Tongue (tissue), 3 donors: ENCODE results near the gene NRM. TPM values are rescaled to one million over a fixed set of nuclear protein-coding genes. Genes with fewer than 3 reads are reported as not detected.
A peak's percentile ranks its signal among the peaks of the same experiment; 100 is the strongest.
"Not testable (repeated sequence)": the region's sequence is repeated elsewhere in the genome, so short reads cannot be mapped to it uniquely, and the experiment has no call there.

ENCODE experiments used
- DNase-seq: peaks from one replicate; pipeline ENCODE4 v3.0.0-alpha.2; 2015
- small RNA-seq: library from RNA; depleted of rRNA; stranded (forward); fragments of <200 nt; gene quantifications from one replicate; pipeline ENCODE3, GENCODE V24; 2014; ENCODE audit warnings: low replicate concordance
- total RNA-seq: library from RNA; depleted of rRNA; stranded (reverse); fragments of >200 nt; gene quantifications from one replicate; pipeline ENCODE4 v1.2.3, GENCODE V29; 2014

The NRM gene
- total RNA-seq, 1 donor from 2014 or later = 5.2 TPM

GRCh38 chr6:30664994-30665767 is 25.6 kb downstream of the NRM start:
- no peak for DNase-seq

- not testable (repeated sequence) for DNase-seq
These were observed 32.9 kb downstream of the NRM start for GRCh38 chr6:30657922-30658321.

GRCh38 chr6:30657454-30657853 is 33.3 kb downstream of the NRM start:
- DNase-seq = no peak

GRCh38 chr6:30656513-30656912 is 34.3 kb downstream of the NRM start:
- DNase-seq = no peak

GRCh38 chr6:30655743-30656094 is 35.1 kb downstream of the NRM start:
- DNase-seq = no peak

GRCh38 chr6:30654798-30655742 is 35.7 kb downstream of the NRM start:
- DNase-seq = no peak

GRCh38 chr6:30651143-30651542 is 39.6 kb downstream of the NRM start:
- no peak for DNase-seq

GRCh38 chr6:30647242-30648116 is 43.3 kb downstream of the NRM start:
- peak; percentile 88 for DNase-seq

- peak; percentile 98 for DNase-seq
These were observed 44.1 kb downstream of the NRM start, which contains the start of gene C6orf136 for GRCh38 chr6:30646450-30647241. Gene C6orf136, plus strand, starts transcription at chr6:30647133. Its CDS starts 99 bp downstream, at chr6:30647232.

- no peak for DNase-seq
These were observed 44.8 kb downstream of the NRM start for GRCh38 chr6:30645989-30646388.

GRCh38 chr6:30644769-30645168 is 46.0 kb downstream of the NRM start:
- no peak for DNase-seq

- DNase-seq = no peak
These were observed 47.1 kb downstream of the NRM start for GRCh38 chr6:30643656-30644055.

GRCh38 chr6:30641048-30641447 is 49.7 kb downstream of the NRM start:
- DNase-seq = no peak

GRCh38 chr6:30640481-30640880 is 50.3 kb downstream of the NRM start:
- no peak for DNase-seq

Small RNAs within 50 kb of the gene (small RNA-seq; reads per million reads assigned to genes)
- gene RF00019 = not detected

Other genes starting within 250 kb of the NRM start
- gene HLA-E, start 201.5 kb downstream of the NRM start, total RNA-seq = 179 TPM
- gene GNL1, start 134.5 kb downstream of the NRM start, total RNA-seq = 40.2 TPM
- gene PRR3, start 133.7 kb downstream of the NRM start, total RNA-seq = 5.8 TPM
- gene ABCF1, start 119.5 kb downstream of the NRM start, total RNA-seq = 36.4 TPM
- gene PPP1R10, start 73.7 kb downstream of the NRM start, total RNA-seq = 18.8 TPM
- 60.1 TPM for gene MRPS18B, start 73.1 kb downstream of the NRM start, total RNA-seq
- gene ATAT1, start 64.1 kb downstream of the NRM start, total RNA-seq = 6.4 TPM
- gene C6orf136, start 43.9 kb downstream of the NRM start, total RNA-seq = 15.5 TPM
- 24.5 TPM for gene DHX16, start 18.0 kb downstream of the NRM start, total RNA-seq
- gene PPP1R18, start 4.3 kb downstream of the NRM start, total RNA-seq = 19.7 TPM
- 14.5 TPM for gene MDC1, start 26.3 kb upstream of the NRM start, total RNA-seq
- gene TUBB, start 29.4 kb upstream of the NRM start, total RNA-seq = 286 TPM
- gene FLOT1, start 51.7 kb upstream of the NRM start, total RNA-seq = 79.3 TPM
- 7.1 TPM for gene IER3, start 53.6 kb upstream of the NRM start, total RNA-seq
- 73.2 TPM for gene DDR1, start 193.5 kb upstream of the NRM start, total RNA-seq
- gene GTF2H4, start 217.2 kb upstream of the NRM start, total RNA-seq = 19.9 TPM
- 19.6 TPM for gene VARS2, start 223.3 kb upstream of the NRM start, total RNA-seq
- not detected for gene SFTA2, start 241.2 kb upstream of the NRM start, total RNA-seq
- gene MUCL3, start 250.0 kb upstream of the NRM start, total RNA-seq = not detected